ENCODE data around the gene BBX.
A peak's percentile ranks its signal among the peaks of the same experiment; 100 is the strongest.

BBX gene

DNA sequence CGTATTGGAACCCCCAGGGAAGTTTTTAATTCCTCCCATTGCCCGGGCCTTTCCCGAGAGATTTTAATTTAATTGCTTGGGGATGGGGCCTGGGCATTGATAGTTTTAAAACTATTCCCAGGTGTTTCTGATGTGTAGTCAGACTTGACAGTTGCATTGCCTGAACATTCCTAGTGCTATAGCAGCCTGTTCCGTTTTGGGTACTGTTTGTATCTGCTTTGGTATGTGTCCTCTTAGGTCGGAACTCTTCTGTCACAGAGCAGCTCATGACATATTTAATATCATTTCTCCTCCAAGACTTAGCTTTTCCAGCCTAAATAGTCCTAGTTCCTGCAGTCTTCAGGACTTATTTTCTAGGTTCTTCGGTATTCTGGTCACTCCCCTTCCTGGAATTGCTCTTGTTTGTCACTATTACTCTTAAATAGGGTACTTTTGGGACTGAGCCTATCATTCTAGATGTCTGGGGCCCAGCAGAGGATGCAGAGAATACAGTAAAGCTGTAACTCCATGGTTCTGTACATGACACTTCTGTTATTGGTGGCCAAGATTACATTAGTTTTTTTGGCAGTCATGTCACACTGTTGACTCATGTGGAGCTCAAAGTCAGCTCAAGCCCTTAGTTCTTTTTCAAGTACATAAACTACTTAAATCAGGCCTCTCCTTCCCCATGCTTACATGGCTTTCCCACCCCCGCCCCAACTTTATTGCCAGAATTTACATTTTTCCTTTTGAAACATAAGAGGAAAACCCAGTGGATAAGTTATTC, 81.5 kb downstream of the BBX start:
- no peak for DNase-seq

DNA sequence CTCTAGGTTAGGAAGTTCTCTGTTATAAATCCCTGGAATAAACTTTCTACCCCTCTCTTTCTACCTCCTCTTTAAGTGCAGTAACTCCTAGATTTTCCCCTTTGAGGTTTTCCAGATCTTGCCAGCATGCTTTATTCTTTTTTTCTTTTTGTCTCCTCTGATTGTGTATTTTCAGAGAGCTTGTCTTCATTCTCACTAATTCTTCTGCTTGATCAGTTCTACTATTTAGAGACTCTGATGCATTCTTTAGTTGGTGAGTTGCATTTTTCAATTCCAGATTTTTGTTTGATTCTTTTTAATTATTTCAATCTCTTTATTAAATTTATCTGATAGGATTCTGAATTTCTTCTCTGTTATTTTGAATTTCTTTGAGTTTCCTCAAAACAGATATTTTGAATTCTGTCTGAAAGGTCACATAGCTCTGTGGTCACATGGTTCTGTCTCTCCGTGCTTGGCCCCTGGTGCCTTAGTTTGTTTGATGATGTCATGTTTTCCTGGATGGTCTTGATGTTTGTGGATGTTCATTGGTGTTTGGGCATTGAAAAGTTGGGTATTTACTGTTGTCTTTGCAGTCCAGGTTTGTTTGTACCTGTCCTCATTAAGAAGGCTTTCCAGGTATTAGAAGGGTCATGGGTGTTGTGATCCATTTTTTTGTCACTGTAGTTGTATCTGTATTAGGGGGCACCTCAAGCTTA, 89.2 kb downstream of the BBX start:
- DNase-seq: no peak

DNA sequence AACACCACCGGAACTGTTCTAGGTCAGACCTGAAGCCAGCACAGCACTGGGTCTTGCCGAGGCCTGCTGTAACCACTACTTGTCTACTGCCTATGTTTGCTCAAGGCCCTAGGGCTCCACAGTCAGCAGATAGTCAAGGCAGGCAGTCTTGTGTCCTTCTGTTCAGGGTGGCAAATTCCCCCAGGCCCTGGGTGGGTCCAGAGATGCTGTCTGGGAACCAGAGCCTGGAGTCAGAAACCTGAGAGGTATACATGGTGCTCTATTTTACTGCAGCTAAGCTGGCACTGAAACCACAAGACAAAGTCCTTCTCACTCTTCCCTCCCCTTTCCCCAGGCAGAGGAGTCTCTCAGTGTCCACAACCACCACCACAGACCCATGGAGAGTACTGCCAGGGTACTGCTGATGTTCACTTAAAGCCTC, 89.9 kb downstream of the BBX start:
- DNase-seq: no peak

DNA sequence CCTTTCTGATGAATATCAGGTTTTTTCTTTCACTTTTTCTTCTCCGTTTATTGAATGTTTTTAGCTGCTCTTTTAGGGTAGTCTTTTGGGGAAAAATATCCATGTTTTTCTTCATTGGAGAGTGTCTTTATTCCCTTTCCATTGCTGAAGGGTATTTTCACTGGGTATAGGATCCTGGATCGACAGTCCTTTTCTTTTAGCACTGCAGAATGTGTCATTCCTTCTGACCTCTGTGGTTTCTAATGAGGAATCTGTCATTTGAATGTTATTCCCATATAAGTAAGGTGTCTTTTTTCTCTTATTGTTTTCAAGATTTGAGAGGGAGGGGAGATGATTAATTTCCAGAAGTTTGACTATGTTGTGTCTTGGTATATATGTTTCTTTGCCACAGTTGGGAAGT, 96.8 kb downstream of the BBX start:
- no peak for DNase-seq

DNA sequence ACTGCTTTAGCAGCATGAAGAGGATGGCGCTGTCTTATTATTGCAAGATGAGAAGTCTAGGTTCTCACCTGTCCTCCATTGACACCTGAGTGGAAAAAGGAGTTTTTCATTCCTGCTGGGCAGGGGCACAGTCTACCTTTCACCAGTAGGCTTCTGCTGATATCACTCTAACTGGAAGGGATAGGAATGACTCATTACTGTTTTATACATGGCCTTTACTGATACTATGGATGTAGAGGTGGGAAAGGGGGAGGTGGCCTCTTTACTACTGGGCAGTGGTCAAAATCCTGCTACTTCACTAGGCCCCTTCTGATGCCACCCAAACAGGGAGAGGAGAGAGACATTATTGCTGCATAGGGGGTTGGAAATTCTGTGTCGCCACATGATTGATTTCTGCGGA, 97.8 kb downstream of the BBX start:
- DNase-seq: no peak

DNA sequence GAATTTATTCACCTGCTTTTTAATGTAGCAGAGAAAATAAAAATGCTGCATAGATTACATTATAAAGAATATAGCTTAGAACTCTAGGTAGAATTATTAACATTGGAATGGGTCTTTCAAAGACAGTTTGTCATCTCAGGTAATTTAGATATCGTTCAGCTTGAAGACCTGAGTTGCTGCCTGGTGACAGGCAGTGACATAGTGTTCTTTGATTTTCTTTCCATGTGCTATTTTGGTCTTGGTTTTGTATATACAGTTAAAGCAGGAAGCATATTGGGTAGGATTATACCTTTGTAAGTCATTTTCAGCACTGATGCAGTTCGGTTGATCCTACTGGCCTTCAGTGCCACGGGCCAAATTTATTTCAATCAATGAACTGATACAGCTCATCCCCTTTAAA, 98.7 kb downstream of the BBX start:
- no peak for DNase-seq

DNA sequence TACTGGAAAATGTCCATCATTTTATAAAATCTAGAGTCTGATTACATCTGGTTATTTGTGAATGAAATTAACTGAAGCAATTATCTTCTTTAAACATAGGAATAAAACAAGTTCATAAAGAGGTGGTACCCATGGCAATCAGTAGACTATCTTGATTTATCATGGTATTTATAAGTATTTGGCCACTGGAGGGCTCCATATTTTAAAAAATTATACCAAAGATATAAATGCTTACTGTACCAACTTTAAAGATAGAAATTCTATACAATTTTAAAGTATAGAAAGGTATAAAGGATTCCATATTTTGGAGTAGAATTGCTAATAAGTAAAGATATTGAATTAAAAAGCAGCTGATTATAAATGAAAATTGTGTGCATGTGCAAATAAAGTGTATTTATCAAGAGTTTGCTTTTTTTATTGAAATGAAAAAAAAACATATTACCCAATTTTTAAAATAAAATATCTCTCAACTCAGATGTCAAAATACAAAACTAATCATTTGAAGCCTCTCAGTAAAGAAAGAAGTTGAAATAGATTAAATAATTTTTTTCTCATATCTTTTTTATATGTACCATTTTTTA, 105.3 kb downstream of the BBX start:
- no peak for DNase-seq

DNA sequence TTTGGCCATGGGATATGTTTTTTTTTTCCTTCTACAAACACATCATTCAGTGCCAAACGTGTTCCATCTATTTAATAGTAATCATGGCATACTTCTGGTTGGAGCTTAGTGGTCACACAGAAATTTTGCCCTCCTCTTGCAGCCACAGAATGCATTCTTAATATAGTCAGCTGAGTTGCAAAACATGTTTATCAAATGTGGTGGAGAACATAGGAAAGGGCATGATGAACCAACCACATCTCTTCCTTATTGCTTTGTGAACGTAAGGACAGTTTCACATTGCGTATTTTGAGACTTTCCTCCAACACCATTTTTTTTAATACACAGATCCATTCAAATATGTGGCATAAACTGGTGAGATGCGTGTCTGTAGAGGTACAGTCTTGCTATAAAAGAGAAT, 106.8 kb downstream of the BBX start:
- peak; percentile 47 for DNase-seq

DNA sequence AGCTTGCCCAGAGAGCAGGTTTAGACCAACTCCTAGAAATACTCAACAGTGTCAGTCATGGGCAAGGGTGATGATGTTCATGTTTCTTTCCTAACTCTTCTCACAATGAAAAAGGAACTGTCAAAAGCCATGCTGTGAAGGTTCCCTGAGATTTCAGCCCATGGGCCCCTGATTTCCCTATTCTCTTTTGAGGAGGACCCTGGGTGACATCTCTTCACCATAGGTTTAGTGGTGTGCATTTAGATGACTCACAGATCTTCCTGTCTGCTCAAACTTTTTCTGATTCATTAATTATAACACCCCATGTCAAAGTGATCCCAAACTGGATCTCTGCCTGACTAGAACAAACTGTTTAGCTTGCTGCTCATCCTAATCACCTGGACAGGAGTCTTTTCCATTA, 108.0 kb downstream of the BBX start:
- peak; percentile 19 for DNase-seq

DNA sequence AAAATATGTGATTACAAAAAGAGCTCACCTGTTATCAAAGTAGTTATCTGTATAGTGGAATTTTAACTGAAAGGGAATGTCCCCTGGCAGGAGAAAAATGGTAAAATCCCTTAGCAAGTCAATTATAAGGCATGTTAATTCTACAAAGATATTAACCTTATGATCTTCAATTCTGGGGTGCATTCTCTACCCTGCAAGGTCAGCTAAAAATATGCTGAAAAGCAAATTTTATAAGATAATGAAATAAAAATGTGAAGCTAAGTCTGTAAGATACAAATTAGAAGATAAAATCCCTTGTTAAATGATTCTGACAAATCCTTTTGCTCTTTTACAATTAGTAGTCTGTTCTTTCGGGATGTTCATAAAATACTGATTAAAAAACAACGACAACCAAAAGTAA, 109.8 kb downstream of the BBX start:
- DNase-seq: no peak

DNA sequence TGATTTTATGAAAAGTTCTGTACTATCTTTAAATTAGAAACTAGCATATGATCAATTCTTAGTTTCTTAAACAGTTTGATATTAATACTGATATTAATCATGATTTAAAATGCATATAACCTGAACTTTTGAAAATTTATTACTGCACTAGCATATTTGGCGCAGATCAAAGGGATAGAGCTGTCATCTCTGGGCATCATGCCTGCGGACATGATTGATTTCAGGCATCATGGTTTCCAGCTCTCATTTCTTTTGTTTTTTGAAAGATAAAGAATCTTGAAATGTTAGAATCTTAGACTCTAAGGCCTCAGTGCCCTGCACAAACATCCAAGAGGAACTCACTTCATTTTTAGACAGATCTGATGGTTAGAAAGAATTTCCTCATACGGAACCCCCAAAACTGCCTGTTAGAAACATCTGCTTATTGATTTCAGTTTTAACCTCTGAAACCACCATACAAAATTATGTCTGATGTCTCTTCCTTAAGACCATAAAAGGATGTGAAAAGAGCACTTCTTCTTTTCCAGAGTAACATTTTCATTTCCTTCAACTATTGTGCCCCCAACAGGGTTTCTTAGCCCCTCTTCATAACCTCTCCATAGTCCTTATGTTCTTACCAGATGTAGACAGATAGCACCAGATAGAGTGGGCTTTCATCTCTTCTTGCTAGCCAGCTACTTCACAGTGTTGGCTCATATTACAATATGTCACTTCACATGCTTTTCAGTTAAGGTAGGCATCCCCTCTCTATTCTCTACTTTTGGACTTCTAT, 110.8 kb downstream of the BBX start:
- peak; percentile 91 for DNase-seq

DNA sequence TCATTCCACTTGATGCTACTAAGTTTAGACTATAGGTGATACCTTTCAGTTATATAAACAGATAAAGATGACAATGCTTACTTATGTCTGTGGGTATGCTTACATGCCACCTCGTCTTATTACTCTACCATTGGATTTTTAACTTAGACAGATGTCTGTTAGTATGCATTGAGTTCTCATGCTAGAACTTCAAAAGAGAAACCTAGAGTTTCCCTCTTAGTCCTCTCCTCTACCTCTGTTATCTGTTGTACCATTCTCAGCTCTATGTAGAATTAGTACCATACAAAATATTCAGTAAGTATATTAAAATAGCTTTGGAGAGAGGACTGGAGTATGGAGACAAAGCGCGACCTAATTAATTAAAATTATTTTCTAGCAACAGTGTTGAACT, 111.3 kb downstream of the BBX start:
- DNase-seq: no peak

DNA sequence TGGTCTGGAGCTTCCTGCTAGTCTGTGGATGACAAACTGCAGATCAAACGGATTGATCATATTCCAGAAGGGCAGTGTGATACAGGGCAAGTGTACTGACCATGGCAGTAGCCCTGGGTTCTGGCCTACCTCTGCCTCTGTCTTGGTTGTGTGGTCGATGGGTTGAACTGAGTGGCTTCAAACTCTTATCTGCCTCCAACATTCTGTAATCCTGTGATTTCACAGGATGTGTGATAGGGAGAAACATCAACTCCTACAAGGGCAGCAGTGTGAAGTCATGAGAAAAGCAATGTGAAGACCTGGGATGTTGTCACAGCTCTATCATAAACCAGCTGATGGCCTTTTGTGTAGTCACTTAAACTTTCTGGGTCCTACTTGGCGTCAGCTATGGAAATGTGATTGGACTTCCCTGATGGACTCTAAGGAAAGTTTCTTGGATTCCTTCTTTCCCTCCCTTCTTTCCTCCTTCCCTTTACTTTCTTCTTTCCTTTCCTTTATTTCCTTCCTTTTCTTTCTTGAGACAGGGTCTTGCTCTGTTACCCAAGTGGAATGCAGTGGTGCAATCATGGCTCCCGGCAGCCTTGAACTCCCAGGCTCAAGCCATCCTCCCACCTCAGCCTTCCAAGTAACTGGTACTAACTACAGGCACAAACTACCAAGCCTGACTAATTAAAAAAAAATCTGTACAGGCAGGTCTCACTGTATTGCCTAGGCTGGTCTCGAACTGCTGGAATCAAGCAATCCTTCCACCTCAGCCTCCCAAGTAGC, 114.8 kb downstream of the BBX start:
- no peak for DNase-seq

DNA sequence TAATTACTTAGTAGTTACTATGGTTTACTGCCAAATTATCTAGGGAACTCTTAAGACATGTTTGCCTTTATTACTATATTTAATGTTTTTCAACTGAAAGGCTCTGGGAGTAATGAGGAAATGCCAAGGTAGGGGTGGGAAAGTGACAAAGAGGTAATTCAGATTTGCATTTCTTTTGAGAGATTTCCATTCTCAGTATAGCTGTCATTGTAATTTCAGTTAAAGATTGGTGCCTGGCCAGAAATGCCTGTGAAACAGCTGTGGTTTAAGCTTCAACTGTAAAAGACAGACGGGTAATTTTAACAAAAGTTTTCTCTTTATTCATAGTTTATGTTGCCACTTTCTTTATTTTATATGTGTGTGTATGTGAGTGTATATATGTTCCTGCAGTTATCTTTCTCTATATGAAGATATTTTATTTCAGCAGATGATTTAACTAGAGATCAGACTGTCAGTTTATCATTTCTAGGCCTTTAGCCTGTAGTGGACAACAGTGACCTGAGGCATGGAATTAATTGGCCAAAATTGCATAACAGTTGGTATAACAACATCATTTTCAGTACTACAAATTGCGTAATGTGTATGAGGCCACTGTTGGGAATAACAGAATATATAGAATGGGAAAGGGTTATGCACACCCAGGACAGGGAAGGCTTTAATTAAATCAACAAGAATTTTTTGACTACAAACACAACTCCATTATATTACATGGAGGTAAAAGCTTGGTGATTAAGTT, 119.0 kb downstream of the BBX start:
- DNase-seq: no peak

DNA sequence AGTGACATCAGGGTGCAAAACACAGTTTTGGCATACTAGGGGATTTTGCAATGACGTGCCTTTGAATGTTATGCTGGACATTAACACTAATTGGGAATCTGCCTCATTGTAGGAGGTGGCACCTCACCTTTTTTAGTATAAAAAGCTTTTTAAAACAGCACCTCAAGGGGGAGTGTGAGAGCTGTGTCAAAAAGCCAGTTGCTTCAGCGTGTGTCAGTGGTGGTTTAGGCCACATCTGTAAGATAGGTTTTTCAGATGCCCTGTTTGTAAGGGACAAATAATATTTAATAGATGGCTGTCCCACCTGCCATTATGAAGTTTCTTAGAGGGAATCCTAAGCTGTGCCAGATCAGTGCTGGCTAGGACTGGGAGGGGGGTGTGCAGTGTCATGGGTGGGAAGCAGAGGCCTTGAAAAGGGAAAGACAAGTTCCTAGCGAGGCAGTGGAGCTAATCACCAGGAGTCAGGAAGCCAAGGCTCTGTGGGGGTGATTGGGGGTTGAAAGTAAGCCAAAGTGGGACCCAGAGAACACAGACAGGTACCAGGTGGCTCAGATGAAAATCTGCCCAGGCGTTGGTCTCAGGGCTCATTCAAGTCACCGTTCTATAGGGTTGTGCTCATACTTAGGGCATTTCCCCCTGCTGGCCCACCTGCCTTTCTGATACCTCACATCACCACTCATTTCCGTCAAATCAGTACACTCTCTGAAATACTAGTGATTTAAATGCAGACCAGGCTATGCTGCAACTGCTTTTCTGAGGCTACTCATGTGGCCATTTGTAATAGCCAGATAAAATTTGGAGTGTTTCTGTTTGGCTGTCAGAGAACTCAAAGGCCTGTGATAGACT, 120.5 kb downstream of the BBX start:
- DNase-seq: no peak

DNA sequence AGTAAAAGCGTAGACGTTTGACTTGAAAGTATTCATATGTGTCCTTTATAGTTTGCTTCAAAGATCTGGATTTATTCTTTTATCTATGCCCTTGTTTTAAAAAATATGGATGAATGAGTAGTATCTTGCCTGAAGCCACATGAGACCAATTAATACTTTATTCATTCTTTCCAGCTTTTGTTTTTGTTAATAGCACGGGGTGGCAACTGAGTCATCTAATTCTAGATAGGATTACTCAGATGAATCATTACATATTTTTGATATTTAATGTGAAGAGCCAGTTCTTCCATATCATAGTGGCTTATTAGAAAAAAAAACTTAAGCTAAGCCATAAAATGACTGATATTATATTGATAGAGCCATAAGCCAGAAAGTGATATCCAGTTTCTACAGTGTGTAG, 121.9 kb downstream of the BBX start:
- DNase-seq: no peak

DNA sequence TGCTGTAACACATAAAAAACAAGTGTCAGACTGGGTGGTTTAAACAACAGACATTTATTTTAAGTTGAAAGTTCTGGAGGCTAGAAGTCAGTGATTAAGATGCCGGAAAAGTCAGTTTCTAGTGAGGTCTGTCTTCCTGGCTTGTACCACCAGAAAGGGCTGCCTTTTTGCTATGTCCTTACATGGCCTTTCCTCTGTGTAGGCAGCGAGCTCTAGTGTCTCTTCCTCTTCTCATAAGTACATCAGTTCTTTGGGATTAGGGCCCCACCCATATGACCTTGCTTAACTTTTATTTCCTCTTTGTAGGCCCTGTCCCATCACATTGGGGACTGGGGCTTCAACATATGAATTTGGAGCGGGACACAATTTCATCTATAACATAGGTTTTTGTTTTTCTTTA, 128.0 kb downstream of the BBX start:
- DNase-seq: no peak

DNA sequence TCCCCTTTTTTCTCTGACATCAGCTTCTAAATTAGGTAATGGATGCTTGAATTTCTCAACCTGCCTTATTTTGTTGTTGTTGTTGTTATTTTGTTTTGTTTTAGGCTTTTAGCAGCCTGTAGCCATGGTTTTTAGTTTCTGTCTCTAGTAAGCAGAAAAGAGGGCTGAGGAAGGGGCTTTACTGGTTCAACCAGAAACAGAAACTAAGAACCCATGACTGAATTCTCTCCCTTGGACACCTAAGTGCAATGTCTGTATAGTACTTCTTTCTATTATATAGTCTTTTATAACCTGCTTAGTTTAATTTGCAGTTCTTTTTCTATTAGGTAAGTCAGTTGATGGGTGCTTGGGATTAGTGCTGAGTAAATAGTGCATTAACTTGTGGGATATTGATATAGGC, 129.0 kb downstream of the BBX start:
- no peak for DNase-seq

DNA sequence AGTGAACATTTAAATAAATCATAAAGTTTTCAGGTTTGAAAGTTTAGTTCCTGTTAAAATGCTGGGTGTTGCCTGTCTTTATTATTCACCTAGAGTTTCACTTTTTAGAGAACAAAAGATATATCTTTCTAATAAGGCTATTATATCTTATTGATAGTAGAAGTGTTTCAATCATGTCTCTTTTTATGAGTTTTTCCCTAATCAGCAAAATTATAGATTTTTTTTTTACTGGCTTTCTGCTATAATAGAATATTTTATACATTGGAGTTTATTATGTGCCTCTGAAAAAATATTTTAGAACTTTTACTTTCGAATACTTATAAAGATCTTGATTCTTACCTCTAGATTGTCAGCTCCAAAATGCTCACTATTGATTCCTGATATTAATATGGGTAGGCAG, 131.5 kb downstream of the BBX start:
- DNase-seq: no peak

DNA sequence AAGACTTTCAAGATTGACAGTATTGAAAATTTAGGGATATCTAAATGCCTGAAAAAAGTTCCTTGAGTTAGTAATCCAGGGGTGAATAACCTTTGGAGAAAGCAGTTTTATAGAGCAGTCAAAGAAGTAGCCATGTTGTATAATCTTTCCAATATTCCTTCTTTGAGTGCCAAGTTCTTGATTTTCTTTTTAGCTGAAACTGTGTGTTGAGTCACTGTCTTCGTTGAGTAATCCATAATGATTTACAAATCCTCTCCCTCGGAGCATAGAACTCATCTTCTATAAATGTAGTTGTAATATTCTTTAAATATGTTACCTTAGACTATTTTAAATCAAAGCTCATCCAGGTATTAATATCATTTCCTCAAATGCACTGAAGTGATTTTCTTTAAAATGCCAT, 135.2 kb downstream of the BBX start:
- no peak for DNase-seq

DNA sequence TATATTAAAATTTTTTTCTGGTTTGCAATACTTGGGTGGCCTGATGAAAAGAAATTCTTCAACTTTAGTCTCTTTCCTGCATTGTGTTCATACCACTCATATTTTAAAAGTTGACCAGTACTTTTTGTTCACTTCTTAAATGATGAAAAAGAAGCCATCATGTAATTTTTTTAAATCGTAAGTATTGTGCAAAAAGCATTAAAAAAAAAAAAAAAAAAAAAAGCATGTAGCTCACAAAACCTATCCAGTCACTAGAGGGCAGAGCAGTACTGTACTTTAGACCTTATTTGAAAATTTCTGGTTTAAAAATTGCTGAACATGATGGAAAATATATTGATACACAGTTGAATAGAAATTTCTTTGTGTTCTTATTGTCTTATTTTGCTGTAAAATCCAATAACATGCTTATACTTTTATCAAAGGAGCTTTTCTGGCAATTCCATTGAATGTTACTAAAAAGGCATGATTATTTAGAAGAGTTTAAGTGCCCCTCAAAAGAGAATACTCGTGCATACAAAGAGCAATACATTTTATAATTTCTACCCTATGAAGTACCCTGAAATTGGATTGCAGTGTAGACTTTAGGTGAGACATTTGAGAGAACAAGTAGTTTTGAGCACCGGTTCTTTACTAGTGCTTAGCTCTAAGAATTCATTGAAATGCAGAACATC, 137.7 kb downstream of the BBX start:
- no peak for DNase-seq

Data from SIG-M5 (cell line).